ENCODE results near the gene TGM3.
A peak's percentile ranks its signal among the peaks of the same experiment; 100 is the strongest.
"Not testable (repeated sequence)": the region's sequence is repeated elsewhere in the genome, so short reads cannot be mapped to it uniquely, and the experiment has no call there.

Gene TGM3, protein sequence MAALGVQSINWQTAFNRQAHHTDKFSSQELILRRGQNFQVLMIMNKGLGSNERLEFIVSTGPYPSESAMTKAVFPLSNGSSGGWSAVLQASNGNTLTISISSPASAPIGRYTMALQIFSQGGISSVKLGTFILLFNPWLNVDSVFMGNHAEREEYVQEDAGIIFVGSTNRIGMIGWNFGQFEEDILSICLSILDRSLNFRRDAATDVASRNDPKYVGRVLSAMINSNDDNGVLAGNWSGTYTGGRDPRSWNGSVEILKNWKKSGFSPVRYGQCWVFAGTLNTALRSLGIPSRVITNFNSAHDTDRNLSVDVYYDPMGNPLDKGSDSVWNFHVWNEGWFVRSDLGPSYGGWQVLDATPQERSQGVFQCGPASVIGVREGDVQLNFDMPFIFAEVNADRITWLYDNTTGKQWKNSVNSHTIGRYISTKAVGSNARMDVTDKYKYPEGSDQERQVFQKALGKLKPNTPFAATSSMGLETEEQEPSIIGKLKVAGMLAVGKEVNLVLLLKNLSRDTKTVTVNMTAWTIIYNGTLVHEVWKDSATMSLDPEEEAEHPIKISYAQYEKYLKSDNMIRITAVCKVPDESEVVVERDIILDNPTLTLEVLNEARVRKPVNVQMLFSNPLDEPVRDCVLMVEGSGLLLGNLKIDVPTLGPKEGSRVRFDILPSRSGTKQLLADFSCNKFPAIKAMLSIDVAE

DNA sequence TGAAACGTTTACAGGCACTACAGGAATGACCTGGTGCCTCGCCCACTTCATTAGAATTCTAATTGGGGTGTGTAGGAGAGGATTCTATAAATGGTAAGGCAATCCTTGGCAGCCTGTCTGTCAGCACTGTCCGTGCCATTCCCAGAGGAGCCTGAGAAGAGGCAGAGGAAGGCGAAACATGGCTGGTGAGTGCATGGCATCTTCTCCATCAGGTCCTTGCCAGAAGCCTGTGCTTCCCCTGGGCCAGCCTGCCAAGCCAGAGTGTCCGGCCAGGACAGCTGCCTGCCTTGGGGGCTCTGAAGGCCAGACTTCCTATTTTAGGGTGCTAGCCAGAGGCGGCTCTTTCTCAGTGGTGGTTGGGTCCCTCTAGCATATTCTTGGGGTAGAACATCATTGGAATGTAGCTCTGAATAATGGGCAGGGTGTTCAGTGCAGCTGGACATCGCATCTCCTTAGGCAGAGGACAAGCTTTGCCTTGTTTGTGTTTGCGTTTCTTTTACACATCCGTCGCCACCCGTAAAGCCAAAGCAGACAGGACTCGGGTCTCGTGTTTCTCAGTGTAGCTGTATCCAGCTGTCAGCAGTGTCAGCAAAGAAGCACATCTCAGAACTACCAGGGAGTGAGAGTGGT lies at the start of gene TGM3:
Gene TGM3 (plus strand): TSS at position 116 of the 630 bp plus-strand sequence. CDS start 63 bp downstream, at position 179.
- DNase-seq: no peak

DNA sequence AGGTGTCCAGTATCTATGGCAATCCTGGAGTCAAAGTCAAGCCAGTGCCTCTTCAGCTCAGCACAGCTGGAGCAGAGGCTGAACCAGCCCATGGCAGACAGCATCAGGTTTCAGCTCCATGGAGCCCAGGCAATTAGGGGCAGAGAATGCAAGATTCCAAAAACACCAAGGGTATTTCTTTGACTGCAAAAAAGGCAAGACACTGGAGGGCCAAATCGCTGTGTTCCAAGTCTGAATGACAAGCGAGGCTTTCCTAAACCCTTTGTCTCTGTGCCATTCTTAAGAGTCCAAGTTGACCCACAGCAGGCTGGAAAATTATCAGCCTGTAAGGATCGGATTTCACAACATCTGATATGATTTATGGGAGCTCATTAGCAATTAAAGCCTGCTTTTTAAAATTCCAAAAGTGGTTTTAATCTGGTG lies 49.7 kb upstream of the TGM3 start:
- no peak for DNase-seq

DNA sequence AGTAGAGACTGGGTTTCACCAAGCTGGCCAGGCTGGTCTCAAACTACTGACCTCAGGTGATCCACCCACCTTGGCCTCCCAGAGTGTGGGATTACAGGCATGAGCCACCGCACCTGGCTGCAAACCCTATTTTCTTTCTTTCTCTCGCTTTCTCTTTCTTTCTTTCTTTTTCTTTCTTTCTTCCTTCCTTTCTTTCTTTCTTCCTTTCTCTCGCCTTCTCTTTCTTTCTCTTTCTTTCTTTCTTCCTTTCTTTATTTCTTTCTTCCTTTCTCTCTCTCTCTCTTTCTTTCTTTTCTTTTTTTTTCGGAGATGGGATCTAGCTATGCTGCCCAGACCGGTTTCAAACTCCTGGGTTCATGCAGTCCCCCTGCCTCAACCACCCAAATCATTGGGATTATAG lies 47.0 kb upstream of the TGM3 start:
- no peak for DNase-seq

DNA sequence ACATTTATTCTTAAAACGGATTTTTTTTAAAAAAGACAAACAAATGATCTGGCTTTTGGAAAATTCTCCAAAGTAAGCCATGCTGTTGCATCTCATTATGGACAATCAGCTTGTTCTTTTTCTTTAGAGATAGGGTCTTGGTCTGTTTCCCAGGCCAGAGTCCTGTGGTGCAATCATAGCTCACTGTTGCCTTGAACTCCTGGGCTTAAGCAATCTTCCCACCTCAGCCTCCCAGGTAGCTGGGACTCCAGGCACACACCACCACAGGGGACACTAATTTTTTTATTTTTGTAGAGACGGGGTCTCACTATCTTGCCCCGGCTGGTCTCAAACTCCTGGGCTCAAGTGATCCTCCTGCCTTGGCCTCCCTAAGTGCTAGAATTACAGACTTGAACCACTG lies 45.9 kb upstream of the TGM3 start:
- DNase-seq: no peak

DNA sequence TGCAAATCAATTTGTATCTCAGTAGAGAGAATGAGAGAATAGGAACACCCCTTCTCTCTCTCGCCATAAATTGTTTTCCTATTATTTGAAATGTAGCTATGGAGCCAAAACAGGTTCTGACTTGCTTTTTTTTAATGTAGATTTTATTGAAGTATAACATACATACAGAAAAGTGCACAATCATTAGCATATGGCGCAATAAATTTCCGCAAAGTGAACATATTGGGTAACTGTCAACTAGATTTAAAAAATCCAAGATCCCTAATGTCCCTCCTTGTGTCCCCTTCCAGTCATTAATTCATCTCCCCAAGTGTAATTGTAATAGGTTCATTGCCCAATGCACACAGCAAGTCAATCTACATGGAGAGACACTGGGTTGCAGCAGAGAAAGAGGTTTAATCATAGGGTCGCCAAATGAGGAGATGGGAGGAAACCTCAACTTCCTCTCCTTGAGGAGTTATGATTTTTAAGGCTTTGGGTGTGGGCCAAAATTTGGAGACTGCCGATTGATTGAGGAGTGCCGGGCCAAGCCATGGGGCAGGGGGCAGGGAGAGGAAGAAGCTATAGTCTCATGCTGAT lies 43.3 kb upstream of the TGM3 start:
- DNase-seq: peak; percentile 26

DNA sequence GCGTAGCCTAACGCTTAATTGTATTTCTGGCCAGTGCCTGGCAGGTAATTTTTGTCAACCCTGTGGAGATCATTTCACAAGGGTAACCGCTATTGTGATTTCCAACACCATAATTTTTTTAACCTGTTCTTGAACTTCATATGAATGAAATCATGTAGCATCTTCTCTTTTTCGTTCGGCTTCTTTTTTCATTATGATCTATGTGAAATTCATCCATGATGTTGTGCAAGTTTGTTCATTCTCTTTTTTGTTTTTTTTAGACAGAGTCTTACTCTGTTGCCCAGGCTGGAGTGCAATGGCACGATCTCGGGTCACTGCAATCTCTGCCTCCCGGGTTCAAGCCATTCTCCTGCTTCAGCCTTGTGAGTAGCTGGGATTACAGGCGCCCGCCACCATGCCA lies 42.5 kb upstream of the TGM3 start:
- no peak for DNase-seq

DNA sequence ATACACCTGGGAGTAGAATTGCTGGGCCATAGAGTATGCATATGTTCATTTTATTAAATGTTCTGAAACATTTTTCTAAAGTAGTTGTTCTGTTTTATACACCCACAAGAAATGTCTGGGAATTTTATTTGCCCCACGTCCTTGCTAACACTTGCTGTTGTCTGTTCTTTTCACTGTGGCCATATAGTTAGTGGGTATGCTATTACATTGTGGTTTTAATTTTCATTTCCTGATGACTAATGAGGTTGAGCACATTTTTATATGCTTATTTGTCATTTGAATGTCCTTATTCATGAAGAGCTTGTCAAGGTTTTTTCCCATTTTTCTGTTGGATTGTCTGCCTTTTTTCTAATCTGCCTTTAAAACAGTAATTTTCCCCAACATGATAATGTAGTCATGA lies 41.5 kb upstream of the TGM3 start:
- no peak for DNase-seq

DNA sequence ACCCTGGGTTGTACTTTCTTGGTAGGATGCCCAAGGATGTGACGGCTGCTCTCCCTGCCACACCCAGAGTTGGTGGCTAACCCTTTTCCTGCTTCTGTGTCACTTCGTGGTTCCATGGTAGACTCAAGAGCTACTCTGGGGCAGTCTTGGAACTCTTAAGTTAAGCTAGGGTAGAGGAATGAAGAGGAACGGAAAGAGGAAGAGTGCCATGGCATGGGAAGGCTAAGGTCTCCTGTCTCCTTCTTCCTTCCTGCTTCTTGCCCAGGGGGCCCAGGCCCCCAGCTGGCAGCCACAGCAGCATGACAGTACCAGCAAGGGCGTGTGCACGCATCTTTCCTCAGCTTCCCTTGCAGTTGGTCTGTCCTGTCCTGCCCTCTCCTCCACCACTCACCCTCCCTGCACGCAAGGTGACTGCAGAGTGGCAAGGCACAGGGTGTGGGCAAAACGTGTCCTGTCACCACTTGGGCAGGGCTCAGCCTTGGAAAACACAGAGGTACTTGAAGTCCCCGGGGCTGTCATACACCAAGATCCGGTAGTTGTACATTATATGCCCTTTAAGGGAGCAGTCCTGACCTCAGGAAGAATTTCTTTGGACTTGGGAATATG lies 39.8 kb upstream of the TGM3 start:
- no peak for DNase-seq

DNA sequence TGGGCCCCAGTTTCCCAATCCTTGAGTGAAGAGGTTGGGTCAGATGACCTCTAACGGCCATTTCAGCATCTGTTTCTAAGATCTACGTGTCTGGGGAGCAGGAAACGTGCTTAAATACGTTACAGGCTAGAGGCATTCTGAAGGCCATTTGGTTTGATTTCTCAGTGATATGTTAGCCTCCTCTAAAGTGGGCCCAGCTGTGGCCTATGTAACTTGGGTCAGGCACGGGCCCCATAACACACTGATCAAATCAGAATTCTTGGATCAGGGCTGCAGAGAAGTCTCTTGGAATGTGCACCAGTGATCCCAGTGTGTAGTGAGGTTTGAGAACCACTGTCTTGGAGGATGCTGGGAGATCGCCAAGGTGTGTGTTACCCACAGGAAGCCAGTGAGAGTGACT lies 36.1 kb upstream of the TGM3 start:
- DNase-seq: no peak

DNA sequence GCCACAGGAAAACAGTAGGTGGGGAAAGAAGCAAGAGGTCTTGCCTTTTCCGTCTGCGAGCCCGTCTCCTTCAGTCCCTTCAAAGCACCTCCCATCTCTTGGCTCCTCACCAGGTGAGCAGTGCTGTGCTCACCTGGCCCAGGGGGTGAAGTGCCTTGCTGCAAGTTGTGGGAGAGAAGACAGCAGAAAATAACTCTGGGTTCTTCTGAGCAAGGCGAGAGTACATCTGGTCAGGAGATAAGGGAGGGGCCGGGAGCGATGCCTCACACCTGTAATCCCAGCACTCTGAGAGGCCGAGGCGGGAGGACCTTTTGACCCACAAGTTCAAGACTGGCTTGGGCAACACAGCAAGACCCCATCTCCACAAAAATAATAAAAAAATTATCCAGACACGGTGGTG lies 35.6 kb upstream of the TGM3 start:
- DNase-seq: no peak

DNA sequence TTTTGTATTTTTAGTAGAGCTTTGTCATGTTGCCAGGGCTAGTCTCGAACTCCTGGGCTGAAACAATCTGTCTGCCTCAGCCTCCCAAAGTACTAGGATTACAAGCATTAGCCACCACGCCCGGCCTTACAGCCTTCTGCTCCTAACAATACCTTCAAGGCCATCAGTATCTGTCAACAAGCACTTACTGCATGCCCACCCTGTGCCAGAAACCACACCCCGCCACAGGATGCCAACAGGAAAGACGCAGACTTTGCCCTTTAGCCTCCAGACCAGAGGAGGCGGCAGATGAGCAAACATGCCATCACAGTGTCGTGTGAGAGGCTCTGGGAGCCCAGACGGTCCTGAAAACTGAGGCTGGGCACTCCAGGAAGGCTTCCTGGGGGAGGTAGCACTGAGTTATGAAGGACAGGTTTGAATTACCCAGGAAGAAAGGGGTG lies 34.7 kb upstream of the TGM3 start:
- no peak for DNase-seq

DNA sequence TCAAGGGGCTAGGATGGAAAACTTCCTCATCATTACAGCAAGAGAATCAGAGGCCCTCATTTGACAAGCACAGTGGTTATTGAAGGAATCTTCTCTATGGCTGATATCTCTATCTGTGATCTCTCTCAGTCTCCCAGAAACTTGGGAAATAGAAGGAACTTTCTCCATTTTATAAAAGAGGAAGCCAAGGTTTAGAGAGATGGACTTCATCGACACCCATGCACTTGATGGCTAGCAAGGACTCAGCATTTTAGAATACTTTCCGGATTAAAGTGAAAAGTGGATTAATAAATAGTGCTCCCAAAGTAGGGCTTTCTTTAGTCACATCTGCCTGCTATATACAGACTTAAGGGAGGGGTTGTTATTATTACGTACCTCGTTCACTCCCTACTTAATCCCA lies 34.2 kb upstream of the TGM3 start:
- no peak for DNase-seq

DNA sequence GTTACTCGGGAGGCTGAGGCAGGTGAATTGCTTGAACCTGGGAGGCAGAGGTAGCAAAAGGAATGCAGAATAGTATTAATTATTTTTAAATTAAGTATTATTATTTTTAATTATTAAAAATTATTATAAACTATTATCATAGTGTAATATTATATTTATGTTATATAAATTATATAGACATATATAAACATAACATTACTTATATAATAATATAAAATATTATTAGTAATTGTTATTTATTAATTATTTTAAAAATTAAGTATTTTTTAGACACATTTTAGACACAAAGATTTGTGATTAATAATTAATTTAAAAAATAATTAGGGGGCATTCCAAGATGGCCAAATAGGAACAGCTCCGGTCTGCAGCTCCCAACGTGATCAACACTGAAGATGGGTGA lies 31.7 kb upstream of the TGM3 start:
- no peak for DNase-seq

DNA sequence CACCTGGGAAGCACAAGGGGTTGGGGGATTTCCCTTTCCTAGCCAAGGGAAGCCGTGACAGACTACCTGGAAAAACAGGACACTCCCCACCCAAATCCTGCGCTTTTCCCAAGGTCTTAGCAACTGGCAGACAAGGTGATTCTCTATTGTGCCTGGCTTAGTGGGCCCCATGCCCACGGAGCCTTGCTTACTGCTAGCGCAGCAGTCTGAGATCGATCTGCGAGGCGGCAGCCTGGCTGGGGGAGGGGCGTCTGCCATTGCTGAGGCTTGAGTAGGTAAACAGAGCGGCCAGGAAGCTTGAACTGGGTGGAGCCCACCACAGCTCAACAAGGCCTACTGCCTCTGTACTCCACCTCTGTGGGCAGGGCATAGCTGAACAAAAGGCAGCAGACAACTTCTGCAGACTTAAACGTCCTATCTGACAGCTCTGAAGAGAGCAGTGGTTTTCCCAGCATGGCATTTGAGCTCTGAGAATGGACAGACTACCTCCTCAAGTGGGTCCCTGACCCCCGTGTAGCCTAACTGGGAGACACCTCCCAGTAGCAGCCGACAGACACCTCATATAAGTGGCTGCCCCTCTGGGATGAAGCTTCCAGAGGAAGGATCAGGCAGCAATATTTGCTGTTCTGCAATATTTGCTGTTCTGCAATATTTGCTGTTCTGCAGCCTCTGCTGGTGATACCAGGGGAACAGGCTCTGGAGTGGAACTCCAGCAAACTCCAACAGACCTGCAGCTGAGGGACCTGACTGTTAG lies 31.0 kb upstream of the TGM3 start:
- not testable (repeated sequence) for DNase-seq

GRCh38 chr20:2273634-2274302 lies 22.0 kb upstream of the TGM3 start:
- peak; percentile 56 for DNase-seq

- no peak for DNase-seq
Observed at GRCh38 chr20:2276015-2276414, 19.8 kb upstream of the TGM3 start.

GRCh38 chr20:2279253-2279779 lies 16.5 kb upstream of the TGM3 start:
- DNase-seq: no peak

DNA sequence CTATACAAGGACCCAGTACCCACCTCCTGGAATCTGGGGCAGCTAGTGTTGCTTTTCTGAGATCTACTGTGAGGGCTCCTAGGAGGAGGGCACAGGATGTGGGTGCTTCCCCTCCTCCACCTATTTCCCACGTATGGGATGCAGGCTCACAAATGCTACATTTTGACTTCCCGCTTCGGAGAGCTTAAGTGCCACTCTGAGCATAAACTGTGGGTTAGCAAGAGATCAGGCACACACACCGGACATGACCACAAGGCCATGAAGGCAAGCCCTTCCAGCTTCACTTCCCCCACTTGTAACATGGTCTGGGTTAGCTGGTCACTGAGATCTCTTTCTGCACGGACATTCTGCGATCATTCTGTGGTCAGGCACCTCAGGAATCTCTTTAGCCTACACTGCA lies 15.7 kb upstream of the TGM3 start:
- no peak for DNase-seq

GRCh38 chr20:2281563-2281962 lies 14.2 kb upstream of the TGM3 start:
- no peak for DNase-seq

DNA sequence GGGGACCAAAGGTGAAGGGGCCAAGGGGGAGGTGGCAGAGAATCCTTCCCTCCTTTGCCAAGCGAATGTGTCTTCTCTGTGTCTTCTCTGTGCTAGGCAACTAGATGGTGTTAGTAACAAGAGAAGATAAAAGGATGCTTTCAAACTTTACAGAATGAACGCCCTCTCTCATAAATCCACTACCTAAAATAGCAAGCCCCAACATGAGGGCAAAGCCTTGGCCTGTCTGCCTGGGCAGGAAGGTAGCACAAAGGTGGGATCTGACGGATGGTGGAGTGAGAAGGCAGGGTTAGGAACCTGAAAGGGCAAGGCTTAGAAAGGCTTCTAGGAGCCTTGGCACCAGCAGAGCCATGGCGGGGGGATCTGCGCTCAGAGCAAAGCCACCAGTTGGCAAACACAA lies 13.6 kb upstream of the TGM3 start:
- no peak for DNase-seq

DNA sequence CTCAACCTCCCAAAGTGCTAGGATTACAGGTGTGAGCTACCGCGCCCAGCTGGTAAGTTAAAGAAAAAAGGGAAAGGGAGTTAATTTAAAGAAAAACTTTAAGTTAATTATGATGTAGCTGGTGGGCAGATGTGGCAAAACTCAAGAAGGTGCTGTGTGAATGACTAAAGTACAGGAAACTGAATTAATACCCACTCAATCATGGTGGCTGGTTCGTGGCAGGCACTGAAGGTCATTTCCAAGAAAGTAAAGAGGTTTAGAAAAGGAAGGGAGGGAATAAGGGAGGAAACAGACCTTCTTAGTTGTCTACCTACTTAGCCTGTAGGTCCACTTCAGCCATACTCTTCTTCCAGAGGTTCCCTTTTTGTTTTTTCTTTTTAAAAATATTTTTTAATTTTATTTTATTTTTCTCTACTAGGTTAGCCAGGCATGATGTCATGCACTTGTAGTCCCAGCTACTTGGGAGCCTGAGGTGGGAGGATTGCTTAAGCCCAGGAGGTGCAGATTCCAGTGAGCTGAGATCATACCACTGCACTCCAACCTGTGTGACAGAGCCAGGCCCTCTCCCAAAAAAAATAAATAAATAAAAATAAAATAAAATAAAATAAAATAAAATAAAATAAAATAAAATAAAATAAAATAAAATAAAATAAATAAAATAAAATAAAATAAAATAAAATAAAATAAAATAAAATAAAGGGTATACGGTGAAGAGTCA lies 11.9 kb upstream of the TGM3 start:
- no peak for DNase-seq

All from OCI-M1 (cell line).